HG03460 (cell line): ENCODE results near the gene GAPDHS.

Source experiments
- ATAC-seq: cut with Tn5 transposase; IDR thresholded peaks from one replicate; pipeline ENCODE4 v1.9.1; 2021; ENCODE audit not compliant: unreplicated experiment

GAPDHS gene

DNA sequence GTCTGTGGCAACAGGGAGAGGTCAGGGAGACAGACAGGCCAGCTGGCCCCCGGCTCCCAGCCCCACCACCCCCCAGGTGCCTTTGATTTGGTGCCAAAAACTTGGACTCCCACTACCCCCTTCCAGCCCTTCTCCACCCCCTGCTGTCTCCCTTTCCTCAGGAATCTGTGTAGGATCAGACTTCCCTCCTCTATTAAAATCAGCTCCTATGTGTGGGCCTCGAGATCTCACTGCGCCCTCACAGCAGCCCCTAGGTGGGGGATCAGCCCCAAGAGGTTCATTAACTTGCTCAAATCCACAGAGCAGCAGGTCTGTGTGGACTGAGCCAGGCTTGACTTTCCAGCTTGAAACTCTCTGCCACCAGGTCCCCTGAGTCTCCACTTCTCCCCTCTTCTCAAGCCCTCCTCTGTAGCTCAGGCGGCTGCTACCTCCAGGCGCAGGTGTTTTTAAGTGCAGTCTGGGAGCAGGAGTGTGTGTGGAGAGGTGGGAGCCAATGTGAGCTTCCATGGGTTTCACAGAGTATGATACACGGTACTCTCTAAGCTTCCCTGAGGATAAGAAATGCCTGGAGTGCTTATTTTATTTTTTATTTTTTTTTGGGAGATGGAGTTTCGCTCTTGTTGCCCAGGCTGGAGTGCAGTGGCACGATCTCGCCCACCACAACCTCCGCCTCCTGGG lies 1.7 kb downstream of the GAPDHS start:
- no peak for ATAC-seq

DNA sequence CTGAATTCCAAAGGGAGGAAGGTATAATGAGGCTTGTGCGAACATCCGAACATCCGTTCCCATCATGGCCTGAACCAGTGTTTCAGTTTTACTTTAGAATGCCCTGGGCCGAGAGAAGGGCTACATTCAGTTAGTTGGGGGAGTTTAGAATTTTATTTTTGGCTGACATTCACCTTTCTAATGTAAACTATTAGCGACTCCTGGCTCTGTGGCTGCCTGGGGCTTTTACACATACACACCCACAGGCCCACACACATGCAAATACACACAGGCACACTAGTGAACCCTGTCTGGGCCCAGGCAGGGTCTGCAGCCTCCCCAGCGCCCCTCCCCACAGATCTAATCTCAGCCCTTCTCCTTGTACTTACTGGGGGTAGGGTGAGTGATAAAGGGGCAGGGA lies 6.1 kb downstream of the GAPDHS start:
- ATAC-seq: no peak

DNA sequence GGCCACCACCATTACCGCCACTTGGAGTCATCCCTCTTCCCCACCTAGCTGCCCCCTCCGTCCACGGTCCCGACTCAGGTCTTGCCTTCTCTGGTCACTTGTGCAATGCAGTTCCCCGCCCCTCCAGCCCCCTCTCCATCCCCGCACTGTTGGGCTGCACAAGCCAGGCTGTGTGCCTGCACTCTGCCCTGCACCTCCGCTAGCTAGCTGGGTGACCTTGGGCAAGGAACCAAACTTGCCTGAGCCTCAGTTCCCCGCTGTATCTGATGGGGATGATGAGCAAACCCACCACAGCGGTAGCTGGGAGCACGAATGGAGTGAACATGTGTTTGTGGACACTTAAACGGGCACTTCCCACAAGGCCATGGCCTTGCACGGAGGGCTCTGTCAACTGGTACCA lies 6.6 kb downstream of the GAPDHS start:
- ATAC-seq: no peak

DNA sequence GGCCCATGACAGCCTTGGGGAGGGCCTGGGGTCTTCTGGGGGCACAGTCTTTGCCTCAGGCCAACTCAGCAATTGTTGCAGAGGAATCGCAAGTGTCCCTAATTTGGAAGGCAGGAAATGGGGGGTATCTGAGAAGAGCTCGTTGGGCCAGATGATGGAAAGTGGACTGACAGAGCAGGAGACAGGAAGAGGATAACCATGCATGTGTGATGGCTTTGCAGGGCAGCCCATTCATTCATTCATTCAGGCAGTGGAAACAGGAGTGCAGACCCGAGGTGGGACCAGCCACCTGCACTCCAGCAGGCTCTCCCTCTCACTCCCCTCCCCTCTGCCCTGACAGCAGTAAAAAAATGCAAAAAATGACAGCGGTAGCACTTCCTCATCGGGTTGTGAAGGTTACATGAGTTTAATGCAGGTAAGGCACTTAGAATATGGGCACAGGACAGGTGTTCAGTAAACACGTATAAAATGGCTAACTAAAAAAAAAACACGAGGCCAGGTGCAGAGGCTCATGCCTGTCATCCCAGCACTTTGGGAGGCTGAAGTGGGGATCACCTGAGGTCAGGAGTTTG lies 7.2 kb downstream of the GAPDHS start:
- ATAC-seq: no peak

DNA sequence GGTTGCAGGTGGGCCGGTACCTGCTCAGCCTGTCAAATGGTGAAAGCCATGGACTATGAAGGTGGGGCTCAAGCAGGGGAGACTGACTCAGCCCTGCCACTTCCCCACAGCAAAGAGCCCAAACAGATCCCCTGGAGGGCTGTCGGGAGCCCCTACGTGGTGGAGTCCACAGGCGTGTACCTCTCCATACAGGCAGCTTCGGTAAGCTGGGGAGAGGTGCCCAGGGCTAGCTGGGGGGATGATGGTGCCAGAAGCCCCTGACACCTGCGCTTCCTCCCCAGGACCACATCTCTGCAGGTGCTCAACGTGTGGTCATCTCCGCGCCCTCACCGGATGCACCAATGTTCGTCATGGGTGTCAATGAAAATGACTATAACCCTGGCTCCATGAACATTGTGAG lies 9.0 kb downstream of the GAPDHS start:
- no peak for ATAC-seq

DNA sequence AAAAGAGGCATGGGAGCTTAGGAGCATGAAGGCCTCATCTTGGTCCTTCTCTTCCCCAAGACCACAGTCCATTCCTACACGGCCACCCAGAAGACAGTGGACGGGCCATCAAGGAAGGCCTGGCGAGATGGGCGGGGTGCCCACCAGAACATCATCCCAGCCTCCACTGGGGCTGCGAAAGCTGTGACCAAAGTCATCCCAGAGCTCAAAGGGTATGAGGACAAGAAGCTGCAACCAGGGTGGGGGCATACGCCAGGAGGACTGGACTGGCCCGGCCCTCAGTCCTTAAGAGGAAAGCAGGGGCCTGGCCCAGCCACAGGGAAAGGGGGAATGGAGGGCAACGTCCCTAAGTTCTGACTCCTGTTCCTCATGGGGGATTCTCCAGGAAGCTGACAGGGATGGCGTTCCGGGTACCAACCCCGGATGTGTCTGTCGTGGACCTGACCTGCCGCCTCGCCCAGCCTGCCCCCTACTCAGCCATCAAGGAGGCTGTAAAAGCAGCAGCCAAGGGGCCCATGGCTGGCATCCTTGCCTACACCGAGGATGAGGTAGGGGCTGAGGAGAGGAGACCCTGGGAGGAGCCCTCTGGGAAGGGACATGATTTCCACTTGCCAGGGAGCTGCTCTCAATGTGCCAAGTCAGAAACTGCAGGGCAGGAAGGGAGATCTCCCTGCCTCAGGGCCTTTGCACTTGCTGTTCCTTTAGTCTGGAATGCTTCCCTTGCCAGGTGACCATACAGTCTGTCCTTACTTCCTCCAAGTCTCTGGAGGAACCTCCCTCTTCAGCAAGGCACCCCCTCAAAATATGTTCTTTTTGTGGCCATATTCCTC lies 10.2 kb downstream of the GAPDHS start:
- no peak for ATAC-seq

DNA sequence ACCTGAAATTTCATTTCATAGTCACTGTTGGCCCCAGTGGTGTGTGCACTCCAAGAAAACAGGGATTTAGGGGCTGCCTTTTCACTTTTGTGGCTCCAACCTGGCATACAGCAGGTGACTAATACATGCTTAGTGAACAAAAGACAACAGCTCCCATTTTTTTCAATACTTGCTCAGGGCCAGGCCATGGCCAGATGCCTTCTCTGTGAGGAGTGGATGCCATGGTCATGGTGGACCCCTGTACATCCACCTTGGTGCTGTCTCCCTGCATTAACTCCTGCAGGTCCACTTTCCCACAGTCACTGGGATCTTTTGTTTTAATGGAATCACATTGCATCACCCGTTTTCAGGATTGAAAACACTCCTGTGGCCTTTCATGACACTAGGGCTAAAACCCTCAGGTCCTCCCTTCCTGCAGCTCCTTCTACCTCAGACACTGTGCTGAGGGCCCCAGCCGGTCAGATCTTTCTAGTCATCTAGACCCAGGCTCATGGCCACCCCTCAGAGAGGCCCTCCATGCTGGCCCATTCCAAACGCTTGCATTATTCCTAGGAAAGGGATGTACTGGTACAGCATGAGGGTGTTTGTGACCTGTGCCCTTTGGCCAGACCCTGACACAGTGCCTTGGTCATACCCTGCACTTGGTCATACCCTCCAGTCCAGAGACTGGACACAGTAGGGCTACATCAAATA lies 11.0 kb downstream of the GAPDHS start:
- no peak for ATAC-seq

DNA sequence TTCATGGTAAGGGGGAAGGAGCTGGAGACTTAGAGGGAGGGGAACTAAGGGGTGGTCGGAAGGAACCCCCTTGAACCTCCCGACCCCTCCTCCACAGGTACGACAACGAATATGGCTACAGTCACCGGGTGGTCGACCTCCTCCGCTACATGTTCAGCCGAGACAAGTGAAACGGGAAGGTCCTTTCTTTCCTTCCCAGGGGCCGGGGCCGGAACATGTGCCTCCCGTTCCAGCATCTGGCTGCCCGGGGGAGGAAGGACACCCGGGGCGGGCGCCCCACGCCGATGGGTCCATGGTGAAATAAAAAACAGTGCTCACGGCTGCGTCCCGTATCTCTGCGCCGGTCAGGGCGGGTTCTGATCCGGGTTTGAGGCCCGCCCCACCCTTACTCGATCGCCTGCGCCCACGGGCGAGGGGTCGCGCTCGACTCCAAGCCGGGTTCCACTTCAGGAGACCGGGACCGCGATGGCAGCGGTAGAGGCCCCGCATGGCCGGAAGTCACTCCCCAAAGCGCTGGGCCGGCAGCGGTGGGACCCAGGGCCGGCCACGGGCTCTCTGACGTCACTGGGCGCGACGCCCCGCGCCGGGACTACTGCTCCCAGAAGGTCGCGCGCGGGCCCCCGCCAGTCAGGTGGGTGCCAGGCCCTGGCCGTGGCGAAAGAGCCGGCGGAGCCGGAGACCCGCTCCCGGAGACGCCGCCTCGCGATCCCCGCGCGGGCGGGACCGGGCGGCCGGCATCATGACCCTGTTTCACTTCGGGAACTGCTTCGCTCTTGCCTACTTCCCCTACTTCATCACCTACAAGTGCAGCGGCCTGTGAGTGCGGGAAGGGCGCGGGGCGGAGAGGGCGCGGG lies 12.0 kb downstream of the GAPDHS start, which contains the start of gene TMEM147:
TMEM147 (plus strand) TSS at position 626 of the 854 bp plus-strand sequence; CDS start at position 740, 114 bp downstream.
- peak; percentile 73 for ATAC-seq

DNA sequence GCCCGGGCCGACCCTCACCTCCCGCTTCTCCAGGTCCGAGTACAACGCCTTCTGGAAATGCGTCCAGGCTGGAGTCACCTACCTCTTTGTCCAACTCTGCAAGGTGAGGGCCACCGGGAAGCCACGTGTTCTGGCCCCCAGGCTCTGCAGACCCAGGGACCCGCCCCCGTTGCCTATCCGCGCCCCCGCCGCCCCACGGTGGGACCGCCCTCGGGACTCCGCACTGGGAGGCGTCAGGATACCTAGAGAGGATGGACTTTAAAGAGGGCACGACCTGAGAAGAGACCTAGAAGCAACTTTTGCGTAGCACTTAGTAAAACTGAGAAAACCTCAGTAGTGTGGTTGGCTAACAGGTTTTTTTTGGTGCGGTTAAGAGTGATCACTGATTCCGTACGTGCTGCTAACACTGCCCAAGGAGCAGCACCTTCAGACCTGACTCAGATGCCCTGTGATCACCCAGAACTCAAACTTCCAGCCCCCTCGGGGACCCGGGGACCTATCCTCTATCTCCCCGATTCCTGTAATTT lies 12.7 kb downstream of the GAPDHS start:
- ATAC-seq: peak; percentile 28

DNA sequence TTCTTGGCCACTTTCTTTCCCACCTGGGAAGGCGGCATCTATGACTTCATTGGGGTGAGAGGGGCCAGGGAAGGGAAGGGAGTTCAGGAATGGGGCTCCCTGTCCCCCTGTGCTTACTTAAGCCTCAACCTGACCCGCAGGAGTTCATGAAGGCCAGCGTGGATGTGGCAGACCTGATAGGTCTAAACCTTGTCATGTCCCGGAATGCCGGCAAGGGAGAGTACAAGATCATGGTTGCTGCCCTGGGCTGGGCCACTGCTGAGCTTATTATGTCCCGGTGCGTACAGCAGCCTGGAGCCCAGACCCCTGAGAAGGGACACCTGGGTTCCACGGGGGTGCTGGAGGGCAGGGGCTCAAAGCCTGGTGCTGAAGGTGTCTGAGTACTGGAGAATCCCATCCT lies 13.3 kb downstream of the GAPDHS start:
- no peak for ATAC-seq

DNA sequence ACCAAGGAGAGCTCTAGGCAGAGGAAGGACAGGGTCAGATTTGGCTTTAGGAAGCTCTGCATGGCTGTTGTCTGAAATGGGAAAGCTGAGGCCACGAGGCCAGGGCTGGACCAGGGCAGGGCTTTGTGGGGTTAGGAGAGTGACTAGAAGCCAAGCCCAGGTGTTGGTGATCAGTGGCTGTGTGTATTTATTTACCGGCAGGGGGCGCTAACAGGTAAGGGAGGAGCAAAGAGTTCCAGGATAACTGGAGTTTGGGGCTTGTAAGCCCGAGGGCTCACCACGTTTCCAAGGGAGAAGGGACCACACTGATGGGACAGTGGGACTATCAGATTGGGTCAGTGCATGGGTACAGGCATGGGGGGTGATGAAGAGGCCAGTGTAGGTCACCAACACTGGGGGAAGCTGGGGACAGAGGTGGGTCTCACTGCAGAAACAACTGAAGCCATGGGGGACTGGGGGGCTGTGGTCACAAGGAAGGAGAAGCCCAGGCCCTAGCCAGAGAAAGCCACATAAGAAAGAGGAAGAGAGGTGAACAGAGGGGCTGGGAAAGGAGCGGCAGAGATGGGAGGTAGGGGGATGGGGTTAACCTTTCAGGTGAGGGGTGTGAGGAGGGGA lies 16.0 kb downstream of the GAPDHS start:
- ATAC-seq: no peak

DNA sequence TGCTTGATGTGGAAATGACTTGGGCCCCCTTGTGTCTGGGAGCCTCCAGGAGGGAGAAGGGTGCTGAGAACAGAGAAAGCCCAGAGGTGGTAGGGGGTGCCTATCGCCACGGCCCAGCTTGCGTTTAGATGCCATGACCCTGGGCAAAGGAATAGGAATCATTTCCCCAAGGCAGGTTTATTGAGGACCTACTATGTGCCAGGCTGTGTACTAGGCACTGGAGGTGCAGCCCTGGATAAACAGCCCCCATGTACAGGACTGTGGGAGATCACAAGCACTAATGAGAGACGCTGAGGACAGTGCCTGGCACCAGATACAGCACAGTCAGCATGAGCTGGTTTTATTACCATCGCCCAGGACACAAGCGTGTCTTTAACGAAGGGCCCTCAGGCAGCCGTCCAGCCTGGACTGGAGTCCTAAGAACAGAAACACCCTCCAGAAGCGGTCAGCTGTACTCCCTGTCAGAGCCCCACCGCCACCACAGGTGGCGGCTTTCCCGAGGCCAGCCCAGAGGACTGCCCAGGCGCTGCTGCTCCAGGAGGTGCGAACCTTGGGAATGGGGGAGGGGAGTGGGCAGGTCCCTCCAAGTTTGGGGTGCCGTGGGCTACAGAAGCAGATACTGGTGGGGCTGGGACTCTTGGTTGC lies 16.7 kb downstream of the GAPDHS start:
- no peak for ATAC-seq

DNA sequence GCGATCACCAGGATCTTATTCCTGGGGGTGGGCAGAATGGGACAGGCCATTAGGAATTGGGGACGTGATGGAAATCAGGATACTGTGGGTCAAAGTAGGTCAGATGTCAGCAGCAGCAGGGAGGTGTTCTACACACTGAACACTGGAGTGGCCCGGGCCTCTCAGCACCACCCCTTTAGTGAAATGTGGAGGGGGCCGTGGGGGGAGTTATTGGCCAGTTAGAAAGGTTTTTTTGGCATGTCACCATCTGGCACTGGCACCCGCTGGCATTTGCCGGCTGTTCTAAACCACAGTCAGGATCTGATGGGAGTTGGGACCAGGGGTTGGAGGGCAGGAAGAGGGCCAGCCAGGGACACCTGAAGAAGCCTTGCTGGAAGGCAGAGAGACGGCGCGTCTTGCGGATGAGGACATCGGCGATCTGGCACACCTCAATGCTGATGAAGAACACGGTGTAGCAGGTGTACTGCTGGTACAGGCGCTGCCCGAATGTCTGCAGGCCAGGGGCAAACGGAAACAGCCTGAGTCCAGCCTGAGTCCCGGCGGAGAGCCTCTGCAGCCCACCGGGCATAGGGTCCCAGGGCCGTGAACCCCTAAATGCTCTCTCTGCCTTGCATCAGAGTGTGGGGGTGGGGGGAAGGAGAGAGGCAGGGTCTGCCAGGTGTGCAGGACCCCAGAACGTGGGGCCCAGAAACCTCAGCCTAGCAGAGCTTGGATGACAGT lies 18.0 kb downstream of the GAPDHS start:
- ATAC-seq: no peak

DNA sequence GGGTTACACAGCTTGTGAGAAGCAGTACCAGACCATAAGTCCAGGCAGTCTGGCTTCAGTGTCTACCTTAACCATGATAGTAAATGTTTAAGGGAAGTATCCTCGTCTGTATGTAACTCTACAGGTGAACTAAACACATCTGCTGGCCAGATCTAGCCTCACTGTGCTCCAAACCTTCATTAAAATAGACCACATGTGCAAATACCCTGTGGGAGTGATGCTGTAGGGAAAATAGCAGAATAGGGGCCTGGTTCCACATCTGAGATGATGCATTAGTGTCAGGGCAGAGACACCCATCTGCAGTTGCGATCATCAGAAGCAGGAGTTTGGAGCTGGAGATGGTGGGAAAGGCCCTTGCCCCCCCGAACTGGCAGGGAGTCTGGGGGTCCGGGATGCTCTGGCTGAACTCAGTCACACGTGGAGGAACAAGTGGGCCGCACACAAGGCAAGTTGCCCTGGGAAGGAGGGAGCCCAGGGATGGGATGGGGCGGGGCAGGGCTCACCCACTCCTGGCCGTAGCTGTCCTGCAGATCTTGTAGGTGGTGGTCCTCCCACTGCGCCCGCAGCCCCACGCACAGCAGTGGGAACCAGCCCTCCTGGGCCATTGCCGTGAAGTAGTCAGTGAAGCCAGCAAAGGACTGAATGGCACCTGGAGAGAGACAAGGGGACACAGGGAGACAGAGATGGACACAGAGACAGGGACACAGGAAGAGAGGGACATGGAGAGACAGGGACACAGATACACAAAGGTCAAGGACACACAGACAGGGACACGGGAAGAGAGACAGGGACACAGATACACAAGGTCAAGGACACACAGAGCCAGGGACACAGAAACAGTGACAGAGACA lies 19.5 kb downstream of the GAPDHS start:
- ATAC-seq: no peak

DNA sequence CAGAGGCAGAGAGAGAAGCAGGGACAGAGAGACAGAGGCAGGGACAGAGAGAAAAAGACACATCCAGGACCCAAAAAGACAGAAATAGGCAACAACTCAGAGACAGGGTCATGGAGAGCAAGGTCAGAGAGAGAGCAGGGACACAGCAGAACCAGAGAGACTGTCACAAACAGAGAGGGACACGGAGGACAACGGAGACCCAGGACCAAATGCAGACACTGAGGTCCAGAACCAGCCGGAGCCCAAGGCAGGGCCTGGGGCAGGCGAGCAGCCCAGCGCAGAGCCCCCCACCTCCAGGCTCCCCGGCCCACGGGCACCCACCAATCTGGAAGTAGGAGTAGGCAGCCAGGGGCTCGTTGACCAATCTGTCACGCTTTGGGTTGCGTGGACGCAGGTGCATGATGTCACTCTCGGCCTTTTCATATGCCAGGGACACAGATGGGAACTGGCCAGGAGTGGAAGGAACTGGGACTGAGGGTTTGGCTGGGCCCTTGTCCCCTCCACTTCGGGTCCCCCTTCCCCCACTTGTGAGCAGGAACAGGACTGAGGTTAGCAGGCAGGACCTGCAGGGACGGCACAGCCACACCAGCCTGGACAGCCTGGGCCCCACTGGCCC lies 20.2 kb downstream of the GAPDHS start:
- no peak for ATAC-seq

DNA sequence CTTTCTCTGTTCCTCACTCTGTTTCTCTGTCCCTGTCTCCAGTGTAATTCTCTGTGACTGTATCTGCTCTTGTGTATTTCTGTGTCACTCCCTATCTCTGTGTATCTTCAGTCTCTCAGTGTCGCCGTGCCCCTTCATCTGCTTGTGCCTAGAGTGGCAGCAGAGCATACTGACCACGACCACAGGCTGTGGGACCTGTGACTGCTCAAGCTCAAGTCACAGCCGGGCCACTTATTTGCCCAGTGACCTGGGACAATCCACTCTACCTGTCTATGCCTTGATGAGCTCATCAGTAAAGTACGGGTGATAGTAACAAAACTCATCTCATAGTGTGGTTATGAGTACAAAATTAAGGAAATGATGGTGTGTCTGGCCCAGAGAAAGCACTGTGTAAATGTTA lies 20.8 kb downstream of the GAPDHS start:
- no peak for ATAC-seq

DNA sequence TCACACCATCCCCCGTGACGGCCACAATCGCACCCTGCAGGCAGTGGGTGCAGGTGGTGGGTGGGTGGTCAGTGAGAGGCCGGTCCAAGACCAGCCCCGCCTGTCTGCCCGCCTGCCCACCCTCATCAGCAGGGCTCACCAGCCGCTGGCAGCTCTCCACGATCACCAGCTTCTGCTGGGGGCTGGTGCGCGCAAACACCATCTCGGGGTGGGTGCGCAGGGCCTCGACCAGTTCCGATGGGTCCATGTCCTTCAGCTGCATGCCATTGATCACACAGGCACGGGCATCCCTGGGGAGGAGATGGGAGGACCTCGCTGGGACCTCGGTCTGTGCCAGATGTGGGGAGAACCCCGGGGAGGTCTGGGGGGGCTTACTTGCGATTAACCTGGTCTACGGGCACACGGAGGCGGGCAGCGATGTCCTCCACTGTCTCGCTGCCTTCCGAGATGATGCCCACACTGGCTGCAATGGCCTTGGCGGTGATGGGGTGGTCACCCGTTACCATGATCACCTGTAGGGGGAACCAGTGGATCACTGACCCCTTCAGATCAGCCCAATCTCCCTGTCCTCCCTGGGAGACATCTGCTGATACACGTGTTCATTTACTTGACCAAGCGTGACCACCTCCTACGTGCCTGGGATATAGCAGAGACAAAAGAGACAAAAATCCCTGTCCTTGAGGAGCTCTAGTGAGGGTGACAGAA lies 22.2 kb downstream of the GAPDHS start:
- no peak for ATAC-seq
